ENCODE measurements around the gene HBA1. TPM values are rescaled to one million over a fixed set of nuclear protein-coding genes. Genes with fewer than 3 reads are reported as not detected.

The HBA1 gene
- total and polyA plus RNA-seq, 7 donors: 6.1 to 1,513 (median 22.5) TPM

- ATAC-seq: no peak
- Histone ChIP-seq H3K9me3 (no peaks in the 10 kb centered on the region), H3K27ac (no peak overlapping the region), H3K36me3 (ENCODE audit: insufficient read depth in 1 of 2, low read depth in 1 of 2) (peaks cover 13 to 76% of the 10 kb centered on the region in 2 donors), H3K4me3 (no peak overlapping the region), H3K4me1 (no peaks in the 10 kb centered on the region), H3K27me3 (ENCODE audit: insufficient read depth in 3 of 3, low read length in 2 of 3) (no peaks in the 10 kb centered on the region)
- TF ChIP-seq, protein P1, sequence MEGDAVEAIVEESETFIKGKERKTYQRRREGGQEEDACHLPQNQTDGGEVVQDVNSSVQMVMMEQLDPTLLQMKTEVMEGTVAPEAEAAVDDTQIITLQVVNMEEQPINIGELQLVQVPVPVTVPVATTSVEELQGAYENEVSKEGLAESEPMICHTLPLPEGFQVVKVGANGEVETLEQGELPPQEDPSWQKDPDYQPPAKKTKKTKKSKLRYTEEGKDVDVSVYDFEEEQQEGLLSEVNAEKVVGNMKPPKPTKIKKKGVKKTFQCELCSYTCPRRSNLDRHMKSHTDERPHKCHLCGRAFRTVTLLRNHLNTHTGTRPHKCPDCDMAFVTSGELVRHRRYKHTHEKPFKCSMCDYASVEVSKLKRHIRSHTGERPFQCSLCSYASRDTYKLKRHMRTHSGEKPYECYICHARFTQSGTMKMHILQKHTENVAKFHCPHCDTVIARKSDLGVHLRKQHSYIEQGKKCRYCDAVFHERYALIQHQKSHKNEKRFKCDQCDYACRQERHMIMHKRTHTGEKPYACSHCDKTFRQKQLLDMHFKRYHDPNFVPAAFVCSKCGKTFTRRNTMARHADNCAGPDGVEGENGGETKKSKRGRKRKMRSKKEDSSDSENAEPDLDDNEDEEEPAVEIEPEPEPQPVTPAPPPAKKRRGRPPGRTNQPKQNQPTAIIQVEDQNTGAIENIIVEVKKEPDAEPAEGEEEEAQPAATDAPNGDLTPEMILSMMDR (IDR thresholded peaks at IDR 0.05): no peak
- peak in 1 of 2 donors; percentile 39 for DNase-seq
- intact Hi-C loops (cut with DNase I): no loop called here
- WGBS, 3 donors: 93 to 96% (median 94%) methylated on average over 32 to 34 of the region's 34 CpGs
Measured at GRCh38 chr16:189604-190186, 13.2 kb downstream of the HBA1 start.

DNA sequence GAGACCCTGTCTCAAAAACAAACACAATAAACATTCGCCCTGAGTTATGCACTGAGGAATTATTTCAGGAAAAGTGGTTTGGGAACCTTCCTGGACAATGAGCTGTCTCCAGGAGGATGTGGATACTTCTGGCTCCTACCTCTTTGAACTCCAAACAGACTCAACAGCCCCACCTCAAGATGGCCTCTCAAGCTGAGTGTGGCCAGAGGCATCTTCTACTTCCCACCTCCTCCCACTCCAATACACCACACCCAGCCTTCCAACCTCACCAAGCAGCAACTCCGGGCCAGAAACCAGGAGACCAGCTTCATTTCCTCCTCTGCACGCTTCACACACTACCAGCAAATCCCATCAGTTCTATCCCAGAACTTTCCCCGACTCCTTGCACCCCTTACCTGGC lies 15.4 kb downstream of the HBA1 start:
- H3K4me1 ChIP-seq: no peaks in the 10 kb centered on the region
- no peaks in the 10 kb centered on the region for H3K9me3 ChIP-seq
- H3K27me3 ChIP-seq (ENCODE audit: insufficient read depth in 3 of 3, low read length in 2 of 3): no peaks in the 10 kb centered on the region
- H3K4me3 ChIP-seq: no peak overlapping the region
- WGBS, 3 donors: 87 to 95% (median 91%) methylated on average over 4 of the region's 4 CpGs
- ATAC-seq: no peak
- TF ChIP-seq, protein P1 (IDR thresholded peaks at IDR 0.05): no peak
- no peak overlapping the region for H3K27ac ChIP-seq
- intact Hi-C loops (cut with DNase I): no loop called here
- DNase-seq: no peak
- peaks cover 13 to 97% of the 10 kb centered on the region in 2 donors for H3K36me3 ChIP-seq (ENCODE audit: insufficient read depth in 1 of 2, low read depth in 1 of 2)

- H3K4me1 ChIP-seq: no peaks in the 10 kb centered on the region
- intact Hi-C loops (cut with DNase I): no loop called here
- TF ChIP-seq, protein P1 (IDR thresholded peaks at IDR 0.05): no peak
- no peak overlapping the region for H3K4me3 ChIP-seq
- H3K27me3 ChIP-seq (ENCODE audit: insufficient read depth in 3 of 3, low read length in 2 of 3): no peaks in the 10 kb centered on the region
- DNase-seq: no peak
- 93 to 94% (median 93%) methylated on average over 11 of the region's 11 CpGs for WGBS, 3 donors
- no peak for ATAC-seq
- peaks cover 11 to 100% of the 10 kb centered on the region in 2 donors for H3K36me3 ChIP-seq (ENCODE audit: insufficient read depth in 1 of 2, low read depth in 1 of 2)
- H3K27ac ChIP-seq: no peak overlapping the region
- H3K9me3 ChIP-seq: no peaks in the 10 kb centered on the region
Measured at GRCh38 chr16:192686-193085, 16.2 kb downstream of the HBA1 start.

GRCh38 chr16:193441-193840 lies 17.0 kb downstream of the HBA1 start:
- intact Hi-C loops (cut with DNase I): no loop called here
- H3K4me3 ChIP-seq: no peak overlapping the region
- DNase-seq (no peak), ATAC-seq (no peak)
- H3K27me3 ChIP-seq (ENCODE audit: insufficient read depth in 3 of 3, low read length in 2 of 3): no peaks in the 10 kb centered on the region
- H3K36me3 ChIP-seq (ENCODE audit: insufficient read depth in 1 of 2, low read depth in 1 of 2): peaks cover 16 to 100% of the 10 kb centered on the region in 2 donors
- no peak overlapping the region for H3K27ac ChIP-seq
- H3K4me1 ChIP-seq: no peaks in the 10 kb centered on the region
- H3K9me3 ChIP-seq: no peaks in the 10 kb centered on the region
- WGBS, 3 donors: 92 to 94% (median 93%) methylated on average over 13 to 15 of the region's 15 CpGs
- TF ChIP-seq, protein P1 (IDR thresholded peaks at IDR 0.05): no peak

DNA sequence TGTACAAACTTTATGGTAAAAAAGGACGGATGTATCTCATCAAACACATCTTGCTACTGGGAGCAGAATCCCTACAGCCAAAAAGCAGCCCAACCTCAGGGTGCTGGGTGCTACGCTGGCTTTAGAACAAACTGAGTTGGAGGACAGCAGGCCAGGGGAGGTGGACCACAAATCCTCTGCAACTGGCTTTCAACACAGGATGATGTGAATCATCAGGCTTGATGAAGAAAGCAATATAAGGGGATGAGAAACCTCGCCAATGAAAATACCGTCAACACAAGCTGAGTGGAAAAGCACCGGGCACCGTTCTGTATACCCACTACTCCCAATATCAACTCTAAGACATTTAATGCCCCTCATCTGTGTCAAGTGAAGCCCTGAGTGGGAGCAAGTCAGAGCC lies 18.0 kb downstream of the HBA1 start:
- intact Hi-C loops (cut with DNase I): no loop called here
- no peak for ATAC-seq

More for the DNA sequence above, 18.0 kb downstream of the HBA1 start:
- H3K36me3 ChIP-seq (ENCODE audit: insufficient read depth in 1 of 2, low read depth in 1 of 2): peaks cover 22 to 100% of the 10 kb centered on the region in 2 donors
- DNase-seq: no peak
- H3K4me1 ChIP-seq: no peaks in the 10 kb centered on the region
- no peak overlapping the region for H3K4me3 ChIP-seq
- whole genome bisulfite sequencing, 3 donors: 88 to 95% (median 93%) methylated on average over 6 of the region's 6 CpGs
- TF ChIP-seq, protein P1 (IDR thresholded peaks at IDR 0.05): no peak
- no peaks in the 10 kb centered on the region for H3K27me3 ChIP-seq (ENCODE audit: insufficient read depth in 3 of 3, low read length in 2 of 3)
- H3K27ac ChIP-seq: no peak overlapping the region
- no peaks in the 10 kb centered on the region for H3K9me3 ChIP-seq

Data from psoas muscle (tissue), 8 donors.